Choroid plexus epithelial cell (primary cell): ENCODE results near the gene ITGB8.

Experiments
- DNase-seq: peaks from one replicate; pipeline ENCODE4 v3.0.0-alpha.2; 2010; ENCODE audit warnings: low read depth
- H3K4me3 ChIP-seq: 2 replicates; pipeline ENCODE4 v1.5.1; 2011; ENCODE audit warnings: low read depth, mild to moderate bottlenecking, control low read depth, low read length, moderate library complexity
- CTCF ChIP-seq: conservative IDR thresholded peaks from 2 replicates; pipeline ENCODE4 v1.5.1; 2011; ENCODE audit warnings: low read depth, mild to moderate bottlenecking, control low read depth, inconsistent platforms, low read length, moderate library complexity

The ITGB8 gene

GRCh38 chr7:20409961-20410360 lies 79.3 kb downstream of the ITGB8 start:
- TF ChIP-seq CTCF: no peak
- DNase-seq: no peak
- no peak overlapping the region for H3K4me3 ChIP-seq

- H3K4me3 ChIP-seq: no peak overlapping the region
- no peak for TF ChIP-seq CTCF
- no peak for DNase-seq
These were observed 80.7 kb downstream of the ITGB8 start for GRCh38 chr7:20411372-20411771.

GRCh38 chr7:20412032-20412431 lies 81.3 kb downstream of the ITGB8 start:
- no peak for DNase-seq
- H3K4me3 ChIP-seq: no peak overlapping the region

GRCh38 chr7:20417260-20417659 lies 86.6 kb downstream of the ITGB8 start:
- no peak for DNase-seq
- H3K4me3 ChIP-seq: no peak overlapping the region
- TF ChIP-seq CTCF: no peak

More at GRCh38 chr7:20412032-20412431, 81.3 kb downstream of the ITGB8 start:
- no peak for TF ChIP-seq CTCF

GRCh38 chr7:20417675-20418382 lies 87.1 kb downstream of the ITGB8 start:
- no peak for DNase-seq
- no peak for TF ChIP-seq CTCF
- H3K4me3 ChIP-seq: no peak overlapping the region

GRCh38 chr7:20424500-20424899 lies 93.8 kb downstream of the ITGB8 start:
- no peak for TF ChIP-seq CTCF
- no peak for DNase-seq
- H3K4me3 ChIP-seq: no peak overlapping the region

GRCh38 chr7:20430664-20431063 lies 100.0 kb downstream of the ITGB8 start:
- no peak for DNase-seq
- TF ChIP-seq CTCF: no peak
- H3K4me3 ChIP-seq: no peak overlapping the region
